Astrocyte of the hippocampus (primary cell): ENCODE data around the gene COL13A1.

Experiments used
- DNase-seq: peaks from one replicate; pipeline ENCODE4 v3.0.0; 2011; ENCODE audit warnings: low read depth, low spot score

The COL13A1 gene

DNA sequence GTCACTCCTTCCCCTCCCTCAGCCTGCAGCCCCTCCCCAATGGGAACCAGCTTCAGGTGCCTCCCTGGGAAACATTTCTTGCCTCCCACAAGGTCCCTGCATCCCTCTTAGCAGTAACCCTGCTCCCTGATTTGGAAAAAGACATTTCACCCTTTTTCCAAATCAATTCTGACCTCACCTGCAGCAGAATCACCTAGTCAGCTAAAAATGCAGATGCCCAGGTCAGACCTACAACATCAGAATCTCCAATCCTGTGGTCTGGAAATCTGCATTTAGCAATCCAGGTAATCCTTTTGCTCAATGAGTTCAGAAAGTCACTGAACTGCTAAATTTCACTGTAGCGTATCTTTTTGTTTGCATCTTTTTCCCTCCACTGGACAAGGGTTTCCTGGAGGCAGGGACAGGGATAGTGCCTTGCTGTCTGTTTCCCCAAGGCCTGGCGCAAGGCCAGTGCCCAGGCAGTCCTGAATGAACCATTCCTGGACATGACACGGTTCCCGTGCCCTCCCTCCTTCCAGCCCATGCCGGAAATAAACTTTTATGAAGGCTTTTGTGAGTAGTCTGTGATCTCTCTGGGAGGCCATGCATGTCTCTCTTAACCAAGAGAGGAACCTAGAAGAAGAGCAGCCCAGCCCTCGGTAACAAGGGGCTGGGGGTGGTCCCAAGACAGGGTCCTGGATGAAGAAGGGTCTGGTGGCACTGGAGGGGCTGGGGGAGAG lies 44.0 kb downstream of the COL13A1 start:
- DNase-seq: peak; percentile 70

DNA sequence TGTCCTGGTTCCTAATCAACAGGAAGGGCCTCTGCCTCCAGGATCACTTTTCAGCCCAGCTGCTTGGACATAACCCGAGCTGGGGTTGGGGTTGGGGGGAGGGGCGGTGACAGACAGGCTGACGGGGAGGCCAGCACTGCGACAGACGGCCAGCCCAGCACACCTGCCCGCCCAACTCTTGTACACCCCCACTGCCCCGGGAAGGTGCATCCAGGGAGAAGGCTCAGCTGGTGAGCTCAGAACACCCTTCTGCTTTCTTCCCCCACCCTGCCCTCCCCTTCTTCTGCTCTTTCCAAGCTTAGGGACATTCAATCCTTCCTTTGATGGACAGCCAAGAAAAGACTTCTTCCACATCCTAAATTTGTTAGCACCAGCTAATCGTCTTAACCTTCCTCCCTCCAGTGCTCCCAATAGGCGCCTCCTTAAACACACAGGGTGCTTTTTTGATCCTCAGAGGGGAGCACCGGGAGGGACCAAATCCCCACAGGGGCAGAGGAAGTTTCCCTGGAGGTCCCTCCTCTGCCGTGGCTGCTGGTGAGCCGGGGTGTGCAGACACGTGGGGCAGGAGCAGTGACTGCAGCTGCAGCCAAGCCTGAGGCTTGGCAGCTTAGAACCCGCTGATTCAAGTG lies 44.7 kb downstream of the COL13A1 start:
- DNase-seq: peak; percentile 44

DNA sequence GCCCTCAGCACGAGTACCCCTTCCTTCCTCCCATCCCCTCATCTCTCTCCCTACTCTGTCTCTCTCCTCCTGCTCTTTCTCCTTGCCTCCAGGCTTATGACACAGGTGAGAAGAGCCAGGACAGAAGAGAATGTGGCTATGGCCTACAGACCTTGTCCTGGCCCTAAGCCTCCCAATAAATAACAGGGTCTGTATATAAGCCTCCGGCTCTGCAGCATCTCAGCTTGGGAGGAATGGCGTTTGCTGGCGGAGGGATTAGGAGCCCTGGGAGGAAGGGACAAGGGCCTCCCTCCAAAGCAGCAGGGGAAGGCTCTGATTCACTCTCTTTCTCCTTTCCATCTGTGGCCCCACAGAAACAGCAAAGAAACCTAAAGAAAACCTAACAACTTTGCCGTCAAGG lies 45.8 kb downstream of the COL13A1 start:
- DNase-seq: no peak

DNA sequence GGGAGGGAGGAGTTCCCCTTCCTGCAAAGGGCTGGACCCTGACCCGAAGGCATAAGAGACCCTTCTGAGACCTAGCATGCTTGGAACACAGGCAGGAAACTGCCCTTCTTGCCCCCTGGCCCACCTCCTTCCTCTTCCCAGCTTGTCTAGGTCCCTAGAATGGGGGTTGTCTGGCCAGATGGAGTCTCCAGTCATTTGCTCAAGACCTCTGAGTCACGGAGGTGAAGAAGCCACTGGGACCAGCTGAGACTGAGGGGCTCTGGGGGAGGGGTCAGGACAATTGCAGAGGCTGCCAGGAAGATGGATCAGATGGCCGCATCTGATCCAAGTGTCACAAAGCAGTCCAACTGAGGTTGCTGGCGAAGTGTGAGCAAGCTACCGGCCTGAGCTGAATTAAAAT lies 46.2 kb downstream of the COL13A1 start:
- DNase-seq: no peak

DNA sequence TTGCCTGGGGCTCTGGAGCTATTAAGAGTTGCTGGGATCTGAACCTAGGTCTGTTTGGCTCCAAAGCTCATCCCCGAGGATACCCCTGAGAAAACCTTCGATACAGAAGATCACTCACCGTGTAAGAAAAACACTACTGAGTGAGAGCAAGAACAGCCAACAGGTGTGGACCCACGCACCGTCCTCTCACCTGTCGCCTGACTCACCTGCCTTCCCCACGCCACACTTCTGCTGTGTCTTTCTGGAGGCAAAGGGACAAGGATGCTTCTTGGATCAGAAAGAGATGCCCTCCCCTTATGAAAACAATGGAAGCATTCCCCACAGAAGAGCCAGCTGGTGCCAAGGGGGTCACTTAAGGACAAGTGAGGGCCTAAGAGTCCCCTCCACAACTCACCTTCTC lies 46.7 kb downstream of the COL13A1 start:
- DNase-seq: no peak

DNA sequence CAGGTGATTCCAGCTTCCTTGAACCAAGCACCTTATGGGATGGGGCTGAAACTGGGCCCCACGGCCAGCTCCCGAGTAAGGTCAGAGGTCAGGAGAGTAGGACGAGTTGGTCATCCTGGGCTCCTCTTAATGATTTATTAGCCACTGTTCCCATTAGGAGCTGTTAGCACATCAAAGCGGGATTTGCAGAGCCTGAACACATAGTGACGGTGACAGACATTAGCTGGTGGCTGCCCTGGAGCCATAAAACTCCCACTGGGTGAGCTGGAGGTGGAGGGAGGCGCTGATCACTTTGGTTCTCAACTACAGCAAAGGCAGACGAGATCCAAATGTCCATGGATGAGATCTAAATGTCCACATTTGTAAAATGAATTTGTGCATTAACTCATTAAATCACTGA lies 48.1 kb downstream of the COL13A1 start:
- DNase-seq: no peak

DNA sequence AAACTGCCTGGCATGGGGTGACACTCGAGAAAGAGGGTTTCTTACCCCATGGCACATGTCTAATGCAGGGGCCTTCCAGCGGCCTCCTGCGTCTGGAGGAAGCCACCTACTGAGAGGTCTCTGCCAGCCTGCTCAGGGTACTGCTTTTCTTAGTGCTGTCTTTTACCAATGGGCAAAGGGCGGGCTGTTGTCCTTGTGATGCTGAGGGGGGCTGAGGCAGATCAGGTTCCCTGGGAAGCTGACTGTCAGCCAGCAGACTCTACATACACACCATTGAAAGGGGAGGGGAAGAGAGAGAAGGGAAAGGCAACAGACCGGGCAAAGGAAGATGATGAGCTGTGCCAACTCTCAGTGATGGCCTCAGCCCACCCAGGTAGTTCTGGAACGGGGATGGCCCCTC lies 48.7 kb downstream of the COL13A1 start:
- DNase-seq: no peak

DNA sequence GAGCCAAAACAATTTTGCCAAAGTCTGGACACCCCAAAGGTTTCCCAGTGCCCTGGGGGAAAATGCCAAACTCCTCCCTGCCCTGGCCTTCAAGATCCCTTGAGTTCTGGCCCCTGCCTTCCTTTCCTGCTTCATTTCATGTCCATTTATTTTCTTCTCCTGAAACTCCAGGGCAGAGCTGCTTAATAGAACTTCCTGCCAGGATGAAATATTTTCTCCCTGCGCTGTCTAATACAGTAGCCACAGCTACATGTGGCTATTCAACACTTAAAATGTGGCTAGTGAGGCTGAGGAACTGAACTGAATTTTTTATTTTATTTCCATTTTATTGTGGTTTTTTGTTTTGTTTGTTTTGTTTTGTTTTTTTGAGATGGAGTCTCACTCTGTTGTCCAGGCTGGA lies 49.6 kb downstream of the COL13A1 start:
- peak; percentile 35 for DNase-seq

DNA sequence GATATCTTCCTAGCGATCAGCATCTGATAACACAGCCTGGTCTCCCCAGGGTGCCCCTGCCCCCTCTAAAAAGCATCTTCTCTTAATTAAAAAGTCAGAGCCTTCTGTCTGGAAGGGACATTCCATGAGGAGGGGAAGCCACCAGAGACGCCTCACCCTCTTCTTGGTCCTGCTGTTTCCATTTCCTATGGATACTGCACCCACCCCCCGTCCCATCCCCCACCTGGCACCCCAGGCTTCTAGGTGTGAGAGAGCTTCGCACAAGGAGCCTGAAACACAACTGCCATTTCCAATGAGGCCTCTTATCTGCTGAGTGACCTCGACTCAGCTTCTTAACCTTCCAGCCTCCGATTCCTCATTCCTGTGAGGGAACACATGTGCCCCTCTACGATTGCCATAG lies 51.4 kb downstream of the COL13A1 start:
- no peak for DNase-seq

DNA sequence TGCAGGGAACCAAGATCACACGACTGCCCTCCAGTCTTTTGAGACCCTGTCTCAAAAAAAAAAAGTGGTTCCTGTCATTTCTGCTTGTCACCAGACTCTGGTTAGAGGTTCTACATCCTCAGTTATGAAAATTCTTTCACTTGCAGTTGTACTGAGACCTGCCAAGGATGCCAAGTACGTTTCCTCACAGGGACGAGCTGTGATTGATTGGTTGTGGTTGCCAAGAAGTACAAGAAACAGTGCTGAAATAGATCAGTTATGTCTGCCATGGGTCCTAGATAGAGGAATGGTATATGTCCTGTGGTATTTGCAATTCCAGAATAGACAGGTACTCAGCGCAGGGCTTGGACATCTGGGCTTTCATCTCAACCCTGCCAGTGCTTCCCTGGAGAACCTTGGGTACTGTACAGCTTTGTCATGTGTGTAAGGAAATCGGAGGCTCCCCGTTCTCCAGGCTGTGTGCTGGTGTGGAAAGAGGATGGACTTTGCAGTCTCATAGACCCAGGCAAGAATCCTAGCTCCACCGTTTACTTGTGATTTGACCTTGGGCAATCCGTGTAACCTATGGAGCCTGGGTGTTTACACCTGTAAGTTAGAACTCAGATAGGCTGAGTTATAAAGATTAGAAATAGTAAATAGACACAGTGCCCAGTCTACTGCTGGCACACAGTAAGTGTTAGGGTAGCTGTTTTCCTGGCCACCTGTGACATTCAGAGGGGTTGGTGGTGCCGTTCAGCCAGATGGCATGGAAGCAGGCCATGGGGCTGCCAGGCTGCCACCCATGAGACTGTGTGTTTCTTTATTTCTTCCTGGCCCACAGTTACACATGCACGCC lies 53.0 kb downstream of the COL13A1 start:
- DNase-seq: no peak

DNA sequence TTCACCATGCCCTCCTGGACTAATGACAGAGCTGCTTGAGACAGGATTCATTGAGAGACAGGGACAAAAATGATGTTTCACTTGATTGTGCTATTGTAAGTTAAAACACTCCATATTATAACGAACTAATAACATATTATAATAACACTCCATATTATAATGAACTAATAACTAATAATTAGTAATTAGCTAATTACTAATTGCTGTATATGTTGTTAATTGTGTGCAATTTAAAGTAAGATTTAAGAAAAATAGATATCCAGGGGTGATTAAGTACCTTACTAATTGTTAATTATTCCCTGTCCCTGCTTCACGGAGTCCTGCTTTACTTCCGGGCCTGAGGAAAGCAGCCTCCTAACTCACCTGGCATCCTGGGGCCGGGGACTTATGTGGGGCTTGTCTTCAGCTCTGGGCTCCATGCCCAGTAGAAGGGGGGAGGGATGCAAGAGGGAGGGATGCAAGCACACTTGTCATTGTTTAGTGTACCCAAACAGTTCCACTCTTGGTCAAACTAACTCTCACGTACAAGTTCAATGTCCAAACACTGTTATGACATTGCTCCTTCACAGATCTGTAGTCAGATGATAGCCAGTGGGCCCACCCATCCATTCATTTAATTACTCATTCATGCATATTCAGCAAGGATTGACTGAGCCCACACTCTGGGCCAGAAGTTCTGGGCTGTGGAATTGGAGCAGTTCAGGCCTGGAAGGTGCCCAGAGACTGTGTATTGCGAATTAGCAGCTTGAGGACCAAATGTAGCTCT lies 53.8 kb downstream of the COL13A1 start:
- peak; percentile 51 for DNase-seq

DNA sequence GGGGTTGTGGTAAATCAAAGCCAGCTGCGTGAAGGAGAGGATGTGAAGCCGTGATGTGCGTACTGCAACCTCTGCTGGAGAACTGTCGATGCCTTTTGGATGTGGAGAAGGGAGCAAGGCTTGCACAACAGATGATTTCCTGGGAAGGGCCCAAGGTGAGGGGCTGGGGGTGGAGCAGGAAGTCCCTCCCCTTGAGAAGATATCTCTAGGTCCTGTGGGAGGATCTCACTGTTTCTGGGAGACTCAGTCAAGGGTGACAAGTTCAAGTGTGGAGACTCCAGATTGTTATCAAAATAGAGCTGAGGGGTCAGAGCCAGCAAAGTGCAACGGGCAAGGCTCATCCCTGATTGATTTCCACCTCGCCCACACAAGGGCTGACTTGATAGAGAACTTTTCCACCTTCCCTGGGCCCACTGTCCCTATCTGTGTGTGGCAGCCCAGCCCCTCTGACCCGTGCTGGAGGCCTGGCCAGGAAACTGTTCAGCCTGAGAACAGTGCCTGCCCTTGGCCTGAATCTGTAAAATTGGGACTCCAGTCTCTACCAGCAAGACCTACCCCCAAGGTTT lies 55.0 kb downstream of the COL13A1 start:
- no peak for DNase-seq

DNA sequence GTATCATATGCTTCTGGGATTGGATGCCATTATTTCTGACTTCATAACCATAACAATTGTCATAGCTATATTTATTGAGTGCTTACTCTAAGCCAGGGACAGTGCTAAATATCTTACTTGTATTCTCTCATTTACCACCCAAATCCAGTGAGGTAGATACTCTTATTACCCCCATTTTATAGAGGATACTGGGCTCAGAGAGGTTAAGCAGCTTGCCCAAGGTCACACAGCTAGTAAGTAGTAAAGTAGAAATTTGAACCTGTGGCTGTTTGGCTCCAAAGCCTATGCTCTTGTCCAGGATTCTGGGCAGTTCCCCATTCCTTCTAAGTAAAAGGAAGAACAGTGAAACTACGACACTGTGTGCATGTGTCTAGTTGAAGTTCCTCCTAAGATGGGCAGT lies 56.5 kb downstream of the COL13A1 start:
- no peak for DNase-seq

DNA sequence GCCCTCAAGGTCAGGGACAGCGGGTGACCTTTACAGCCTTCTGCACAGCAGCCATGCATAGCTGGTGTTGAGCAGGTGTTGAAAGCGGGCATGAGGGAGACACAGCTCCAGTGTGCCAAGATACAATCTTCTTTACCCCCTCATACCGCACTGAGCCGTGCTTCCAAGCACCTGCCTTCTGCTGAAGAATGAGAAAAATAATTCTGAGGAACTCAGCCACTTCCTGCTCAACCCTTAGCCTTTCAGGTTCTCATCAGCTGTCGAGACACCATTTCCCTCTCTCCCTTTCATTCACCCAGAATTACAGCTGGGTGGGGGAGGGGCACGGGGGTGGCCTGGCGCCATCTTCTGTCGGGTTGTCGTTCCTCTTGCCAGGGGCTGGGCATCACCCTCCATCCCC lies 58.6 kb downstream of the COL13A1 start:
- no peak for DNase-seq

DNA sequence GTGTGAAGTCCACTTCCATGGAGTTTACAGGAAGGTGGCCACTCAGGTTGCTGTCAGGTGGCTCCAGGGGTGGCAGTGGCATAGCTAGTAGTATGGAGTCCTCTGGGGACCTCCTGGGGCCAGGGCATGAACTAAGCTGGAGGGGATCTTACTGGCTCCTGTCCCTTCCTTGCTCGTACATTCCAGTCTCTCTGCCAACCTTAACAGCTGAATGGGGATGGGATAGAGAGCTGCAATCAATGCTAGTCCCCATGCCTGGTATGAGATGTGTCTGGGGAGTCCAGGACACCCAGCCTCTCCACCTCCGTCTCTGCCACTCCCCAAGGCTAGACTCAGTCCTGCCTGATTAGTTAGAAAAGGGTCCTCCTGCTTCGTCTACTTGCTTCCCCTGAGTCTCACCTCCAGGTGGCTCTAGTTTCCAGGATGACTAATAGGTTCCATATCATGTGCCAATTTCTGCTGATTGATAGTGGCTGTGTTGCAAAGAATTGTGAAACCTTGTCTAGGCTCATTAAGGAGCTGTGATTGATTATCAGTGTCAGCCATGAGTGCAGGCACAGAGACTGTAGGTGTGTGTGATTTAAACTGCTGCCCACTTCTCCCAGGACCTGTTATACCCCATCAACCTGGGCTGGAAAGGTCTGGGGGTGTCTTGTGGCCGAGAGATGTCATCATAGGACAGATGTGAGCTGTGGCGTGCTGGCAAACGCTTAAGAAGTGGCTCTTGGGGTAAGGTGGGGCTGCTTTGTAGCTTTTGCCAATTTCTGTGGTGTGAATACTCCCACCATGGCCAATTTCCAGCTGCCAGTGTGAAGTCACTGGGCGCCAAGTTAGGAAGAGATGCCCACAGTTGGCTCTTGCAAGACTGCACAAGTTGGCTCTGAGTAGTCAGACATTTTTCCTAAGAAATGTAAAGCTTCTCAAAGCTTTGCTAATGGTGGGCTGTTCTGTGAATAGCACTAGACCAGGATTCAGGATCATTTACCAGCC lies 59.8 kb downstream of the COL13A1 start:
- DNase-seq: peak; percentile 93

DNA sequence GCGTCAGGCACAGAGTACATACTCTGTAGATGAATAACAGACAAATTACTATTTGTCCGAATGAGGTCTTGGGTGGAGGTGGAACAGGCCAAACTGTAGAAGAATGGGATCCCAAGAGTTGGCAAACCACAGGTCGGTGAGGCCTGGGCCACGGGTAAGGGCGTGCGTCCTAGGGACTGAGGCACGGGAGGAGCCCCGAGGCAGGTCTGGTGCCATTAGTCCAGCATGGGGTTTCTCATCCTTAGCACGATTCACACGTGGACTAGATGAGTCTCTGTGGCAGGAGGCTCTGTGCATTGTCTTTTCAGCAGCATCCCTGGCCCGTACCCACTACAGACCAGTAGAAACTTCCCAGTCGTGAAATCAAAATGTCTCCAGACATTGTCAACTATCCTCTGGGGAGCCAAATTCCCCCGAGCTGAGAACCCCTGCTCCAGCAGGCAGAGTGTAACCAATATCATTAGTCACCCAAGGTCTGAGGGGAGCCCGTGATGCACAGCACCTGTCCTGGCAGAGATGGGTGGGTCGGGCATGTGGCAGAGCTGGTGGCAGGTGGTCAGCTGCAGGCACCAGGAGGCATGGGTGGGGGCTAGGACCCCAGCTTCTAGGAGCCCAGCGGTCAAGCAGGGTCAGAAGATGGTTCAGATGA lies 61.3 kb downstream of the COL13A1 start:
- DNase-seq: no peak

DNA sequence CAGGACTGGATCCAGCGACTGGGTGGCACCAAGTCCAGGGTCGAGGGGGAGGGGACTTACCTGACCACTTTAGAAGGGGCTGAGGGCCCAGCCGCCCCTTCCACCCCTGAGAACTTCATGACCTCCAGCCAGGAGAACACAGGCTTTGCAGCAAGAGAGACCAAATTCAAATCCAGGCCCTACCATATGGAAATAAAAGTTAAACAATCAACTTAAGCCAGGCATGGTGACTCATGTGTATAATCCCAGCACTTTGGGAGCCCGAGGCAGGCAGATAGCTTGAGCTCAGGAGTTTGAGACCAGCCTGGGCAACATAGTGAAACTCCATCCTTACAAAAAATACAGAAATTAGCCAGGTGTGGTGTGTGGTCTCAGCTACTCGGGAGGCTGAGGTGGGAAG lies 61.9 kb downstream of the COL13A1 start:
- no peak for DNase-seq

DNA sequence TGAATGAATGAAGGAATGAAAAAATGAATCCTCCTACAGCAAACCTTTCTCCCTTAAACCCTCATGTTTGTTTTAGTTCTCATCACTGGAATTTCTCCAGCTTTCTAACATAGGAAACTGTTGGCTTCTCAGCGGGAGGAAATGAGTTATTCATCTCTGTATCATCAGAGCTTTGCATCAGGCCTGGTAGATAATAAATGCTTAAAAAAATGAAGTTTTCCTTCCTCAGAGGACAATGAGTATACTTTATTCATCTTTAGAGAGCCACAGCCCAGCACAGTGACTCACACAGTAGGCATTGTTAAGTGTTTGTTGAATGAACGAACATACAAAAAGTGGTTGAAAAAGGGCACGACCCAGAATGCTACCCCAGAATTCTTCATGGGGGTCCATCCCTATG lies 62.6 kb downstream of the COL13A1 start:
- peak; percentile 58 for DNase-seq

DNA sequence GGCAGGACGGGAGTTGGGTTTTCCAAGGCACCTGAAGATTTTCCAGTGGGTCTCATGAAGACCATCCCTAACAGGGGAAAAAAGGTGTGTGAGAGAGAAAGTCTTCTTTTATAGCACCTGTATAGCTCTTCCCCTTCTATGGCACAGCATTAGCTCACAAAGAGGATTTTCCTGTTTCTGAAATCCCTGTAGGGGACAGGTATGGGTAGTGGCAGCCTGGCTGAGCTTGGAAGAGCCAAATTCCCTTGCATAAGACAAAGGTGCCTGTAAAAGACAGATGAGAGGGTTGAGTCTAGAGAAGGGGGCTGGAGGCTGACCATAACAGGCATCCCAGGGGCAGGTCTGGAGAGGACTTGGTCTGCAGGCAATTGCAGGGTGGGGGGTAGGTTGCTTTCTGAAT lies 63.7 kb downstream of the COL13A1 start:
- no peak for DNase-seq

DNA sequence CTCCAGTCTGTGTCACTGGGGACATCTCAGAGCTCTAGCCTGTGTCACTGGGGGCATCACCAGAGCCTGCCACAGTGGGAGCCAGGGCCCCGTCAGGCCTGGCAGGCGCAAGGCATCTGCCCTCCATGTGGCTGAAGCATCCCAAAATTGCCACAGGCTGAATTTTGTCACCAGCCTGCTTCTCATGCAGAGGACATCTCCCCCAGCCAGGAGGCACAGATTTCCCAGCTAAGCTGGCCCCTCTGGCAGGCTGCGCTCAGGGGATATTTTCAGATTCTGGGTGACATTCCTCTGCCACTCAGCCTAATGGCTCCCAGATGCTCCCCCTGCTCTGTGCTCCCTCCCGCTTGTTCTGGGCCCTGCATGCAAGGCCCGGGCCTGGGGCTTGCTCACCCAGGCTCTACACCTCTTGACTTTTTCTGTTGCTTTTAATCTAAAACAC lies 64.6 kb downstream of the COL13A1 start:
- DNase-seq: no peak
